ENCODE results near the gene PRAMEF1.

GRCh38 chr1:12763479-12763878 is 27.7 kb upstream of the PRAMEF1 start:
- TF ChIP-seq REST (tag by site-specific recombination; IDR thresholded peaks at IDR 0.05) (no peak), CTCF (tag by site-specific recombination; IDR thresholded peaks at IDR 0.05) (no peak), TCF7L2 (IDR thresholded peaks at IDR 0.05; ENCODE audit: borderline replicate concordance, low read depth, low read length) (no peak), YY1 (tag by site-specific recombination; IDR thresholded peaks at IDR 0.05) (no peak)
